HEK293 (cell line): ENCODE data around the gene TMEM184B.

Experiments used
- CTCF ChIA-PET: fragments of 350-600 bp; formaldehyde crosslinking; extraction: SDS; loops from one replicate; lab custom pipeline; 2021; ENCODE audit warnings: antibody characterized with exemption; lab: Yijun Ruan, JAX
- POLR2A ChIA-PET: fragments of 300-600 bp; formaldehyde crosslinking; extraction: SDS; loops from one replicate; lab custom pipeline; 2020; ENCODE audit warnings: antibody characterized with exemption, inconsistent platforms; lab: Yijun Ruan, JAX
- H3K27ac ChIP-seq: fragments of 200-500 bp; sonication (Bioruptor generic); 2 replicates; pipeline ENCODE4 v1.5.1; 2014; ENCODE audit warnings: low read depth, low read length, control low read depth, inconsistent platforms; ENCODE audit errors: extremely low read depth
- H3K36me3 ChIP-seq, 2 experiments: fragments of 200-500 bp in 1 of 2; sonication (Bioruptor generic) in 1 of 2; 1 replicate in 1 of 2; 2 replicates in 1 of 2; pipeline ENCODE4 v1.5.1; 2014 to 2017; ENCODE audit warnings: inconsistent platforms in 2 of 2, low read length in 2 of 2; ENCODE audit not compliant: control insufficient read depth in 2 of 2, insufficient read depth in 1 of 2
- H3K4me1 ChIP-seq: fragments of 200-500 bp; sonication (Bioruptor generic); 2 replicates; pipeline ENCODE4 v1.5.1; 2014; ENCODE audit warnings: mild to moderate bottlenecking, low read length, inconsistent platforms; ENCODE audit not compliant: control insufficient read depth, insufficient read depth
- H3K4me3 ChIP-seq: 2 replicates; pipeline ENCODE4 v1.5.1; 2011; ENCODE audit warnings: low read depth, mild to moderate bottlenecking, control low read depth, low read length, moderate library complexity
- H3K9me3 ChIP-seq: fragments of 200-500 bp; sonication (Bioruptor generic); 2 replicates; pipeline ENCODE4 v1.5.1; 2014; ENCODE audit warnings: low read depth, low read length, inconsistent platforms; ENCODE audit not compliant: control insufficient read depth, insufficient read depth
- GLIS1 ChIP-seq: fragments of 450-650 bp; formaldehyde crosslinking; IDR thresholded peaks from 2 replicates; pipeline ENCODE4 v1.5.1; 2016; ENCODE audit warnings: missing biosample characterization, missing genetic modification characterization
- INSM2 ChIP-seq: fragments of 450-650 bp; formaldehyde crosslinking; IDR thresholded peaks from 2 replicates; pipeline ENCODE4 v1.5.1; 2016; ENCODE audit warnings: missing biosample characterization, missing genetic modification characterization
- OVOL3 ChIP-seq: fragments of 450-650 bp; formaldehyde crosslinking; IDR thresholded peaks from 2 replicates; pipeline ENCODE4 v1.5.1; 2016; ENCODE audit warnings: missing biosample characterization, missing genetic modification characterization
- SCRT2 ChIP-seq: fragments of 450-650 bp; formaldehyde crosslinking; IDR thresholded peaks from 2 replicates; pipeline ENCODE4 v1.5.1; 2016; ENCODE audit warnings: missing biosample characterization, missing genetic modification characterization
- YY1 ChIP-seq: fragments of 450-650 bp; formaldehyde crosslinking; IDR thresholded peaks from 2 replicates; pipeline ENCODE4 v1.5.1; 2018; ENCODE audit warnings: missing biosample characterization, missing genetic modification characterization
- YY2 ChIP-seq: fragments of 450-650 bp; formaldehyde crosslinking; IDR thresholded peaks from 2 replicates; pipeline ENCODE4 v1.5.1; 2016; ENCODE audit warnings: missing biosample characterization, missing genetic modification characterization
- ZBTB17 ChIP-seq: fragments of 450-650 bp; formaldehyde crosslinking; IDR thresholded peaks from 2 replicates; pipeline ENCODE4 v1.5.1; 2016; ENCODE audit warnings: missing biosample characterization, missing genetic modification characterization
- ZBTB7A ChIP-seq: fragments of 450-650 bp; formaldehyde crosslinking; IDR thresholded peaks from 2 replicates; pipeline ENCODE4 v1.5.1; 2016; ENCODE audit warnings: low read depth, missing biosample characterization, missing genetic modification characterization
- ZBTB8A ChIP-seq: fragments of 450-650 bp; formaldehyde crosslinking; IDR thresholded peaks from 2 replicates; pipeline ENCODE4 v1.5.1; 2016; ENCODE audit warnings: missing biosample characterization, missing genetic modification characterization
- ZFHX2 ChIP-seq: fragments of 450-650 bp; formaldehyde crosslinking; conservative IDR thresholded peaks from 2 replicates; pipeline ENCODE4 v1.5.1; 2016; ENCODE audit warnings: missing biosample characterization, missing genetic modification characterization
- ZIC2 ChIP-seq: fragments of 450-650 bp; formaldehyde crosslinking; IDR thresholded peaks from 2 replicates; pipeline ENCODE4 v1.5.1; 2016; ENCODE audit warnings: missing biosample characterization, missing genetic modification characterization
- ZNF10 ChIP-seq: fragments of 450-650 bp; formaldehyde crosslinking; IDR thresholded peaks from 2 replicates; pipeline ENCODE4 v1.5.1; 2017; ENCODE audit warnings: missing biosample characterization, missing genetic modification characterization
- ZNF132 ChIP-seq: fragments of 450-650 bp; formaldehyde crosslinking; IDR thresholded peaks from 2 replicates; pipeline ENCODE4 v1.5.1; 2017; ENCODE audit warnings: missing biosample characterization, missing genetic modification characterization, borderline replicate concordance
- ZNF133 ChIP-seq: fragments of 450-650 bp; formaldehyde crosslinking; IDR thresholded peaks from 2 replicates; pipeline ENCODE4 v1.5.1; 2016; ENCODE audit warnings: missing biosample characterization, missing genetic modification characterization
- ZNF16 ChIP-seq: fragments of 450-650 bp; formaldehyde crosslinking; IDR thresholded peaks from 2 replicates; pipeline ENCODE4 v1.5.1; 2016; ENCODE audit warnings: low read depth, missing biosample characterization, missing genetic modification characterization
- ZNF214 ChIP-seq: fragments of 450-650 bp; formaldehyde crosslinking; IDR thresholded peaks from 2 replicates; pipeline ENCODE4 v1.5.1; 2017; ENCODE audit warnings: missing biosample characterization, mild to moderate bottlenecking, missing genetic modification characterization, borderline replicate concordance
- ZNF239 ChIP-seq: fragments of 450-650 bp; formaldehyde crosslinking; IDR thresholded peaks from 2 replicates; pipeline ENCODE4 v1.5.1; 2016; ENCODE audit warnings: missing biosample characterization, missing genetic modification characterization
- ZNF341 ChIP-seq: fragments of 450-650 bp; formaldehyde crosslinking; IDR thresholded peaks from 2 replicates; pipeline ENCODE4; 2016; ENCODE audit warnings: low read depth, missing biosample characterization, missing genetic modification characterization
- ZNF518A ChIP-seq: fragments of 450-650 bp; formaldehyde crosslinking; conservative IDR thresholded peaks from 2 replicates; pipeline ENCODE4 v1.5.1; 2016; ENCODE audit warnings: low read depth, missing biosample characterization, missing genetic modification characterization
- ZNF548 ChIP-seq: fragments of 450-650 bp; formaldehyde crosslinking; IDR thresholded peaks from 2 replicates; pipeline ENCODE4 v1.5.1; 2016; ENCODE audit warnings: missing biosample characterization, missing genetic modification characterization
- ZNF580 ChIP-seq: fragments of 450-650 bp; formaldehyde crosslinking; IDR thresholded peaks from 2 replicates; pipeline ENCODE4 v1.5.1; 2016; ENCODE audit warnings: missing biosample characterization, missing genetic modification characterization
- ZNF837 ChIP-seq: fragments of 450-650 bp; formaldehyde crosslinking; IDR thresholded peaks from 2 replicates; pipeline ENCODE4 v1.5.1; 2016; ENCODE audit warnings: missing biosample characterization, missing genetic modification characterization
- ZSCAN23 ChIP-seq: fragments of 450-650 bp; formaldehyde crosslinking; IDR thresholded peaks from 2 replicates; pipeline ENCODE4 v1.5.1; 2016; ENCODE audit warnings: missing biosample characterization, missing genetic modification characterization

TMEM184B gene

GRCh38 chr22:38247713-38248112 is 25.1 kb downstream of the TMEM184B start:
- Histone ChIP-seq H3K4me3 (no peak overlapping the region), H3K27ac (no peak overlapping the region), H3K36me3 (peaks cover 0 to 54% of the 10 kb centered on the region in 2 experiments; a peak in 1 of 3 replicates), H3K9me3 (no peaks in the 10 kb centered on the region), H3K4me1 (no peaks in the 10 kb centered on the region)
- ChIA-PET POLR2A (no interaction called here), CTCF (interaction anchor here (0.5 kb wide), 1 partner anchor 101 kb away, joined by 5 read pairs; no protein-coding TSS in a partner anchor)
- TF ChIP-seq ZNF214 (no peak), ZIC2 (tag by site-specific recombination) (no peak)

GRCh38 chr22:38246692-38247091 is 26.1 kb downstream of the TMEM184B start:
- no peak overlapping the region for H3K27ac ChIP-seq
- H3K36me3 ChIP-seq = peaks cover 0 to 57% of the 10 kb centered on the region in 2 experiments; a peak in 2 of 3 replicates
- H3K9me3 ChIP-seq = no peaks in the 10 kb centered on the region
- POLR2A ChIA-PET = no interaction called here
- H3K4me1 ChIP-seq = no peaks in the 10 kb centered on the region
- CTCF ChIA-PET = interaction anchor here (1.2 kb wide), 2 partner anchors 16 to 194 kb away, joined by 3 to 4 read pairs; no protein-coding TSS in a partner anchor
- H3K4me3 ChIP-seq = no peak overlapping the region
- no peak for TF ChIP-seq ZNF132 (tag by site-specific recombination)
- no peak for TF ChIP-seq ZNF580 (tag by site-specific recombination)
- no peak for TF ChIP-seq ZBTB7A (tag by site-specific recombination)
- no peak for TF ChIP-seq ZNF239 (tag by site-specific recombination)

- H3K4me3 ChIP-seq = no peak overlapping the region
- H3K9me3 ChIP-seq = no peaks in the 10 kb centered on the region
- no peaks in the 10 kb centered on the region for H3K4me1 ChIP-seq
- CTCF ChIA-PET = interaction anchor here (1.2 kb wide), 2 partner anchors 16 to 194 kb away, joined by 3 to 4 read pairs; no protein-coding TSS in a partner anchor
- peaks cover 0 to 57% of the 10 kb centered on the region in 2 experiments; a peak in 2 of 3 replicates for H3K36me3 ChIP-seq
- TF ChIP-seq ZNF341 (tag by site-specific recombination) (no peak), ZFHX2 (tag by site-specific recombination) (no peak), INSM2 (no peak), YY2 (tag by site-specific recombination) (no peak), YY1 (tag by site-specific recombination) (no peak), GLIS1 (no peak), ZSCAN23 (tag by site-specific recombination) (no peak), ZNF16 (tag by site-specific recombination) (no peak), ZNF548 (tag by site-specific recombination) (no peak)
- TF ChIP-seq, all 188 proteins: peak for 0
- POLR2A ChIA-PET = no interaction called here
- no peak overlapping the region for H3K27ac ChIP-seq
These were observed 26.7 kb downstream of the TMEM184B start for GRCh38 chr22:38246046-38246658.

GRCh38 chr22:38244106-38244505 is 28.7 kb downstream of the TMEM184B start:
- Histone ChIP-seq H3K27ac (no peak overlapping the region), H3K36me3 (peaks cover 0 to 66% of the 10 kb centered on the region in 2 experiments; a peak in 2 of 3 replicates), H3K4me1 (no peaks in the 10 kb centered on the region), H3K4me3 (no peak overlapping the region), H3K9me3 (no peaks in the 10 kb centered on the region)
- ChIA-PET POLR2A (no interaction called here), CTCF (no interaction called here)
- no peak for TF ChIP-seq GLIS1
- TF ChIP-seq ZNF133 (tag by site-specific recombination) = no peak
- no peak for TF ChIP-seq ZNF518A (tag by site-specific recombination)
- TF ChIP-seq ZNF10 = no peak
- no peak for TF ChIP-seq ZBTB8A
- no peak for TF ChIP-seq ZNF837
- TF ChIP-seq YY2 (tag by site-specific recombination) = no peak
- TF ChIP-seq SCRT2 (tag by site-specific recombination) = no peak
- no peak for TF ChIP-seq ZBTB17 (tag by site-specific recombination)
- TF ChIP-seq OVOL3 (tag by site-specific recombination) = no peak
